Measurements from ENCODE around the gene CLDN3.

DNA sequence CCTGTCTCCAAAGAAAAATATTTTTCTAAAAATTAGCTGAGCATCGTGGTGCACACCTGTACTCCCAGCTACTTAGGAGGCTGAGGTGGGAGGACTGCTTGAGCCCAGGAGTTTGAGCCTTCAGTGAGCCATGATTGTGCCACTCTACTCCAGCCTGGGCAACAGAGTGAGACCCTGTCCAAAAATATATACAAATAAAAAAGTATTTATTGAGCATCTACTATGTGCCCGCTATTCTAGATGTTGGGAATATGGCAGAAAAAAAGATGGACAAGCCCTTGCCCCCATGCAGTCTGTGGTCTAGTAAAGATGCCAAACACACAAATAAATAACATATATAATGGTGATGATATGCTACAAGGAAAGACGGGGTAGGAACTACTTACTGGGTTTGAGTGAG is 46.3 kb downstream of the CLDN3 start:
- TF ChIP-seq, protein P1, sequence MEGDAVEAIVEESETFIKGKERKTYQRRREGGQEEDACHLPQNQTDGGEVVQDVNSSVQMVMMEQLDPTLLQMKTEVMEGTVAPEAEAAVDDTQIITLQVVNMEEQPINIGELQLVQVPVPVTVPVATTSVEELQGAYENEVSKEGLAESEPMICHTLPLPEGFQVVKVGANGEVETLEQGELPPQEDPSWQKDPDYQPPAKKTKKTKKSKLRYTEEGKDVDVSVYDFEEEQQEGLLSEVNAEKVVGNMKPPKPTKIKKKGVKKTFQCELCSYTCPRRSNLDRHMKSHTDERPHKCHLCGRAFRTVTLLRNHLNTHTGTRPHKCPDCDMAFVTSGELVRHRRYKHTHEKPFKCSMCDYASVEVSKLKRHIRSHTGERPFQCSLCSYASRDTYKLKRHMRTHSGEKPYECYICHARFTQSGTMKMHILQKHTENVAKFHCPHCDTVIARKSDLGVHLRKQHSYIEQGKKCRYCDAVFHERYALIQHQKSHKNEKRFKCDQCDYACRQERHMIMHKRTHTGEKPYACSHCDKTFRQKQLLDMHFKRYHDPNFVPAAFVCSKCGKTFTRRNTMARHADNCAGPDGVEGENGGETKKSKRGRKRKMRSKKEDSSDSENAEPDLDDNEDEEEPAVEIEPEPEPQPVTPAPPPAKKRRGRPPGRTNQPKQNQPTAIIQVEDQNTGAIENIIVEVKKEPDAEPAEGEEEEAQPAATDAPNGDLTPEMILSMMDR (conservative IDR thresholded peaks at IDR 0.05 in 1 of 2, IDR thresholded peaks at IDR 0.05 in 1 of 2; ENCODE audit: extremely low read depth in 1 of 2, insufficient read depth in 1 of 2, low read depth in 1 of 2, low read length in 2 of 2), result no peak
- no peak for TF ChIP-seq EZH2 (IDR thresholded peaks at IDR 0.05; ENCODE audit: borderline replicate concordance, low read length)
